Heart right ventricle (tissue), 16 donors: ENCODE measurements around the gene PER1. TPM values are rescaled to one million over a fixed set of nuclear protein-coding genes. Genes with fewer than 3 reads are reported as not detected.
A peak's percentile ranks its signal among the peaks of the same experiment; 100 is the strongest.

Experiments
- ATAC-seq, 8 donors: fragments of 200-7000 bp; cut with Tn5 transposase; one replicate each; pipeline ENCODE4 v1.9.1; 2020; ENCODE audit warnings: mild to moderate bottlenecking in 8 of 8, moderate library complexity in 8 of 8, moderate number of reproducible peaks in 1 of 8
- DNase-seq, 2 donors: peaks; one replicate each; pipeline ENCODE4 v3.0.0-alpha.2; 2020
- H3K27ac ChIP-seq, 10 donors: fragments of 200-600 bp; sonication (generic) in 2 of 10; one replicate each; pipeline versions ENCODE4 v1.5.0 to v1.8.0; 2020 to 2022; ENCODE audit warnings: mild to moderate bottlenecking in 3 of 10
- H3K27me3 ChIP-seq, 7 donors: fragments of 200-600 bp; one replicate each; pipeline ENCODE4 v1.8.0; 2021 to 2022; ENCODE audit warnings: mild to moderate bottlenecking in 2 of 7
- H3K36me3 ChIP-seq, 9 donors: fragments of 200-600 bp; sonication (generic) in 1 of 9; one replicate each; pipeline versions ENCODE4 v1.5.0 to v1.8.0; 2020 to 2022; ENCODE audit warnings: mild to moderate bottlenecking in 2 of 9
- H3K4me1 ChIP-seq, 9 donors: fragments of 200-600 bp; sonication (generic) in 1 of 9; one replicate each; pipeline versions ENCODE4 v1.5.0 to v1.8.0; 2020 to 2022; ENCODE audit warnings: mild to moderate bottlenecking in 4 of 9
- H3K4me3 ChIP-seq, 10 donors: fragments of 200-600 bp; sonication (generic) in 2 of 10; one replicate each; pipeline versions ENCODE4 v1.5.0 to v1.8.0; 2020 to 2022; ENCODE audit warnings: mild to moderate bottlenecking in 7 of 10, moderate library complexity in 2 of 10
- H3K9me3 ChIP-seq, 11 donors: fragments of 200-600 bp in 10 of 11; sonication (generic) in 2 of 11; one replicate each; pipeline versions ENCODE4 v1.5.0 to v1.8.0; 2013 to 2022; ENCODE audit warnings: mild to moderate bottlenecking in 2 of 11, control low read depth in 1 of 11, moderate library complexity in 1 of 11
- WGBS, 2 donors: extraction: QIAGEN DNeasy Blood & Tissue Kit; methylation state at CpG; one replicate each; pipeline ENCODE4 v1.1.7; 2013; ENCODE audit warnings: inconsistent platforms in 1 of 2; 5-methylcytosine and 5-hydroxymethylcytosine counted together
- intact Hi-C, 10 donors: fragments of 100-400 bp; cut with DNase I; formaldehyde crosslinking; loops; one replicate each; pipeline versions ENCODE4 v1.11.1 to v1.14.2; 2022
- polyA plus RNA-seq, 2 donors: library from polyadenylated mRNA; stranded (reverse); fragments of 200-250 nt; gene quantifications; one replicate each; pipeline ENCODE4 v1.2.3, GENCODE V29; 2013
- total RNA-seq, 10 donors: library from RNA; stranded (reverse); fragmentation: NEBNext Ultra II Directional in 3 of 10; extraction: Animal tissue kit (Norgen Biotek cat#: 25700) in 3 of 10; gene quantifications; one replicate each; pipeline versions ENCODE4 v1.2.1 to v1.2.4, GENCODE V29; 2021 to 2023
- TF ChIP-seq, protein P1 (sequence below), 9 donors: fragments of 200-600 bp; sonication (generic) in 2 of 9; IDR thresholded peaks; one replicate each; pipeline versions ENCODE4 v1.5.0 to v1.8.0; 2021 to 2022; ENCODE audit warnings: antibody characterized with exemption in 9 of 9, mild to moderate bottlenecking in 5 of 9, moderate library complexity in 1 of 9
- donor health status: Arrhythmogenic right ventricular cardiomyopathy.
- donor health status: ischemic (EF 13 %, LVEDD 7.1; RV severe dilation, severe dysfunction).
- donor health status: healthy with polysubstance abuse.
- donor health status: DM: no; HTN: yes; CAD: no.
- donor health status: DM: no; HTN: no; CAD: no.
- donor health status: ischemic (EF 25% LVEDD 6.9; RV normal size, moderate dysfunction).
- donor health status: ischemic (EF 25% LVEDD 5.7; RV mildly dilated, moderate dysfunction).
- donor health status: healthy.
- donor health status: DM: yes; HTN: yes; CAD: no.
- donor health status: Ischemic cardiomyopathy.
- donor health status: ischemic (EF 35%, LVEDD 5.7; RV mildly dilated, moderate dysfunction).
- donor health status: nonischemic (EF 11% LVEDD 7.7; RV severe dilation, severe dysfunction).
- donor health status: DM: yes; HTN: yes; CAD: no.
- donor health status: PGD.
- donor health status: ischemic (EF 29% LVEDD 5.4; RV normal size, mild dysfunction).
- donor health status: nonischemic (EF 23%, LVEDD 6.1; RV moderate dilation, normal function).

Gene PER1
- total and polyA plus RNA-seq, 12 donors: 37.4 to 154 (median 115) TPM

- TF ChIP-seq, protein P1, sequence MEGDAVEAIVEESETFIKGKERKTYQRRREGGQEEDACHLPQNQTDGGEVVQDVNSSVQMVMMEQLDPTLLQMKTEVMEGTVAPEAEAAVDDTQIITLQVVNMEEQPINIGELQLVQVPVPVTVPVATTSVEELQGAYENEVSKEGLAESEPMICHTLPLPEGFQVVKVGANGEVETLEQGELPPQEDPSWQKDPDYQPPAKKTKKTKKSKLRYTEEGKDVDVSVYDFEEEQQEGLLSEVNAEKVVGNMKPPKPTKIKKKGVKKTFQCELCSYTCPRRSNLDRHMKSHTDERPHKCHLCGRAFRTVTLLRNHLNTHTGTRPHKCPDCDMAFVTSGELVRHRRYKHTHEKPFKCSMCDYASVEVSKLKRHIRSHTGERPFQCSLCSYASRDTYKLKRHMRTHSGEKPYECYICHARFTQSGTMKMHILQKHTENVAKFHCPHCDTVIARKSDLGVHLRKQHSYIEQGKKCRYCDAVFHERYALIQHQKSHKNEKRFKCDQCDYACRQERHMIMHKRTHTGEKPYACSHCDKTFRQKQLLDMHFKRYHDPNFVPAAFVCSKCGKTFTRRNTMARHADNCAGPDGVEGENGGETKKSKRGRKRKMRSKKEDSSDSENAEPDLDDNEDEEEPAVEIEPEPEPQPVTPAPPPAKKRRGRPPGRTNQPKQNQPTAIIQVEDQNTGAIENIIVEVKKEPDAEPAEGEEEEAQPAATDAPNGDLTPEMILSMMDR (IDR thresholded peaks at IDR 0.05): no peak
- Histone ChIP-seq H3K27ac (peak overlapping the region; percentile 97 to 100 (median 100)), H3K36me3 (peaks cover 13 to 29% (median 22%) of the 10 kb centered on the region in 9 donors), H3K9me3 (no peaks in the 10 kb centered on the region), H3K4me3 (peak overlapping the region in 9 of 10 donors; percentile 26 to 96 (median 78)), H3K27me3 (no peaks in the 10 kb centered on the region), H3K4me1 (peaks cover 33 to 80% (median 59%) of the 10 kb centered on the region in 9 donors)
- DNase-seq: peak; percentile 59 to 87
- 17 to 22% methylated on average over 13 of the region's 13 CpGs for WGBS, 2 donors
- intact Hi-C loops: loop anchor here in 4 of 10 donors (5.0 to 10.0 kb wide), 4 partner anchors 299 to 319 kb away; partner anchors contain the start of genes CYB5D1 (in 1 of the 4), KDM6B (in 1 of the 4), NAA38 (in 1 of the 4) and TMEM88 (in 1 of the 4)
- peak in 7 of 8 donors; percentile 7 to 39 (median 19) for ATAC-seq
These were observed 1.3 kb upstream of the PER1 start for GRCh38 chr17:8153525-8153956.

- Histone ChIP-seq H3K4me1 (peaks cover 32 to 80% (median 55%) of the 10 kb centered on the region in 9 donors), H3K9me3 (no peaks in the 10 kb centered on the region), H3K27me3 (no peaks in the 10 kb centered on the region), H3K36me3 (peaks cover 18 to 34% (median 27%) of the 10 kb centered on the region in 9 donors), H3K4me3 (peak overlapping the region in 8 of 10 donors; percentile 70 to 96 (median 80)), H3K27ac (peak overlapping the region; percentile 97 to 100 (median 100))
- TF ChIP-seq, protein P1 (IDR thresholded peaks at IDR 0.05): no peak
- ATAC-seq: no peak
- DNase-seq: peak; percentile 13 to 34
- intact Hi-C loops: loop anchor here in 4 of 10 donors (5.0 to 10.0 kb wide), 4 partner anchors 298 to 318 kb away; partner anchors contain the start of genes CYB5D1 (in 1 of the 4), KDM6B (in 1 of the 4), NAA38 (in 1 of the 4) and TMEM88 (in 1 of the 4)
- WGBS, 2 donors: 50% methylated on average over 7 of the region's 7 CpGs
These were observed 837 bp upstream of the PER1 start for GRCh38 chr17:8153031-8153451.

DNA sequence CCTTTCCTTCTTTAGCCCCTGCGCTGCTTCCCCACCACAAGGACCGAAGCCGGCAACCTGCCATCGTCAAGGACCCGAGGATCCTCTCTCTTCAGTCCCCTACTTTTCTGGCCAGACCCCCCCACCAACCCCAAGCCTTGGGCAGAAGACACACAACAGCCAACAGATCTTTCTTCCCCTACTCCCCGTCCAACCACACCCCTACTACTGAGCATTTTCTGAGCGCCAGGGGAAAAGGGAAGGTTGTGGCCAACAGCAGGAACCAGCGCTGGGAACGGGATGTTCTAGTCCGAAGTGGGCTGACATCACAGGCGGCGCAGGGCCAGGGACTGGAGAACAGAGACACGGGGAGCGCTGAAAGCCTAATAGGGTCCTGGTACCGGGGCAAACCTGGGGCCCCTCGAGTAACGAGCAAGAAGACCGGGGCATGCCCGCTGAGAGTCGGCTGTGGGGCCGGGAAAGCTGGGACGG, 528 bp downstream of the PER1 start:
- Histone ChIP-seq H3K36me3 (peaks cover 29 to 47% (median 41%) of the 10 kb centered on the region in 9 donors), H3K27ac (peak overlapping the region; percentile 97 to 100 (median 100)), H3K9me3 (no peaks in the 10 kb centered on the region), H3K4me3 (peak overlapping the region; percentile 53 to 96 (median 78)), H3K27me3 (no peaks in the 10 kb centered on the region), H3K4me1 (peaks cover 28 to 72% (median 53%) of the 10 kb centered on the region in 9 donors)
- 0 to 1% methylated on average over 22 of the region's 22 CpGs for WGBS, 2 donors
- ATAC-seq: peak; percentile 3 to 44 (median 14)
- TF ChIP-seq, protein P1 (IDR thresholded peaks at IDR 0.05): no peak
- intact Hi-C loops: loop anchor here in 4 of 10 donors (1.0 to 10.0 kb wide), 5 partner anchors 12 to 317 kb away; partner anchors contain the start of genes CYB5D1 (in 1 of the 4), KDM6B (in 1 of the 4), NAA38 (in 1 of the 4) and TMEM88 (in 1 of the 4)
- DNase-seq: peak; percentile 93 to 95

GRCh38 chr17:8151120-8151640, 1.0 kb downstream of the PER1 start:
- Histone ChIP-seq H3K9me3 (no peaks in the 10 kb centered on the region), H3K4me1 (peaks cover 28 to 76% (median 53%) of the 10 kb centered on the region in 9 donors), H3K36me3 (peaks cover 34 to 52% (median 45%) of the 10 kb centered on the region in 9 donors), H3K4me3 (peak overlapping the region; percentile 53 to 96 (median 78)), H3K27ac (peak overlapping the region; percentile 97 to 100 (median 100)), H3K27me3 (no peaks in the 10 kb centered on the region)
- 1% methylated on average over 36 to 38 of the region's 38 CpGs for WGBS, 2 donors
- intact Hi-C loops: loop anchor here in 4 of 10 donors (1.0 to 10.0 kb wide), 5 partner anchors 12 to 316 kb away; partner anchors contain the start of genes CYB5D1 (in 1 of the 4), KDM6B (in 1 of the 4), NAA38 (in 1 of the 4) and TMEM88 (in 1 of the 4)
- ATAC-seq (peak; percentile 44 to 62 (median 52)), DNase-seq (peak; percentile 94 to 96)
- TF ChIP-seq, protein P1 (IDR thresholded peaks at IDR 0.05): no peak
